A549 (cell line): ENCODE results near the gene CNTNAP2. TPM values are rescaled to one million over a fixed set of nuclear protein-coding genes. Genes with fewer than 3 reads are reported as not detected.

ENCODE experiments used
- ATAC-seq, 2 experiments: fragments of 200-7000 bp in 1 of 2; fragments of >200 bp in 1 of 2; cut with Nextera tagmentation in 1 of 2; cut with Tn5 transposase in 1 of 2; 3 replicates each; pipeline versions ENCODE4 v1.8.0 to v1.9.1; 2018 to 2020; ENCODE audit warnings: mild to moderate bottlenecking in 1 of 2, moderate library complexity in 1 of 2
- CTCF ChIA-PET: fragments of 300-600 bp; sonication (Branson Sonifier 250); formaldehyde crosslinking; extraction: SDS; loops from one replicate; lab custom pipeline; 2021; ENCODE audit warnings: antibody characterized with exemption, inconsistent platforms; lab: Yijun Ruan, JAX
- POLR2A ChIA-PET: fragments of 350-600 bp; formaldehyde crosslinking; extraction: SDS; loops from one replicate; lab custom pipeline; 2021; ENCODE audit warnings: antibody characterized with exemption, inconsistent platforms; lab: Yijun Ruan, JAX
- DNase-seq, 2 experiments: peaks; one replicate each; pipeline versions ENCODE4 v3.0.0 to v3.0.0-alpha.2; 2011 to 2016; ENCODE audit warnings: low read depth in 1 of 2, low spot score in 1 of 2
- FAIRE-seq: peaks from 2 replicates; lab custom pipeline; 2011; peaks lifted over from hg19 to GRCh38; lab: Jason Lieb, UNC
- H3K27ac ChIP-seq, 2 experiments: fragments of >200 bp; sonication (Bioruptor Twin); formaldehyde crosslinking; 3 replicates each; pipeline ENCODE4 v1.5.1; 2016 to 2017
- H3K4me1 ChIP-seq: fragments of >200 bp; sonication (Bioruptor Twin); formaldehyde crosslinking; 3 replicates; pipeline ENCODE4 v1.6.1; 2016
- H3K4me2 ChIP-seq: fragments of >200 bp; sonication (Bioruptor Twin); formaldehyde crosslinking; 3 replicates; pipeline ENCODE4 v1.6.1; 2016
- H3K4me3 ChIP-seq: fragments of >200 bp; sonication (Bioruptor Twin); formaldehyde crosslinking; 3 replicates; pipeline ENCODE4 v1.5.1; 2016
- H3K9me3 ChIP-seq: fragments of >200 bp; sonication (Bioruptor Twin); formaldehyde crosslinking; 3 replicates; pipeline ENCODE4 v1.6.1; 2016
- BCL3 ChIP-seq: fragments of >200 bp; sonication (Bioruptor Twin); formaldehyde crosslinking; IDR thresholded peaks from 3 replicates; pipeline ENCODE4 v1.6.1; 2016
- CBX2 ChIP-seq: fragments of 200-600 bp; sonication (generic); IDR thresholded peaks from 2 replicates; pipeline ENCODE4 v1.6.1; 2016; ENCODE audit warnings: low read depth, mild to moderate bottlenecking, borderline replicate concordance
- CBX8 ChIP-seq: fragments of 200-600 bp; sonication (generic); IDR thresholded peaks from 2 replicates; pipeline ENCODE4 v1.6.1; 2016
- CHD2 ChIP-seq: fragments of 150-350 bp; IDR thresholded peaks from 2 replicates; pipeline ENCODE4 v1.6.1; 2014; ENCODE audit warnings: low read length; ENCODE audit not compliant: partially characterized antibody
- HDAC2 ChIP-seq: fragments of 200-600 bp; sonication (generic); IDR thresholded peaks from 2 replicates; pipeline ENCODE4 v1.6.1; 2016
- HEYL ChIP-seq: fragments of 250-450 bp; sonication (Bioruptor Pico); IDR thresholded peaks from 2 replicates; pipeline ENCODE4 v1.8.0; 2021; ENCODE audit warnings: mild to moderate bottlenecking, moderate library complexity
- JUNB ChIP-seq: fragments of >200 bp; sonication (Bioruptor Twin); formaldehyde crosslinking; IDR thresholded peaks from 2 replicates; pipeline ENCODE4 v1.6.1; 2016
- KDM1A ChIP-seq: fragments of 200-600 bp; sonication (generic); IDR thresholded peaks from 2 replicates; pipeline ENCODE4 v1.6.1; 2016; ENCODE audit warnings: low read depth, mild to moderate bottlenecking
- KDM5A ChIP-seq: fragments of 200-600 bp; sonication (generic); IDR thresholded peaks from 2 replicates; pipeline ENCODE4 v1.6.1; 2016; ENCODE audit warnings: antibody characterized with exemption, mild to moderate bottlenecking
- MAFK ChIP-seq: fragments of 450-650 bp; IDR thresholded peaks from 2 replicates; pipeline ENCODE4 v1.6.1; 2014; ENCODE audit not compliant: partially characterized antibody
- MAZ ChIP-seq: fragments of 150-350 bp; IDR thresholded peaks from 2 replicates; pipeline ENCODE4 v1.6.1; 2014; ENCODE audit warnings: antibody characterized with exemption, low read depth, low read length, borderline replicate concordance
- MYC ChIP-seq: IDR thresholded peaks from 2 replicates; pipeline ENCODE4 v1.6.1; 2012; ENCODE audit warnings: mild to moderate bottlenecking, inconsistent platforms, low read length, improper control_type of control experiment, borderline replicate concordance
- NR3C1 ChIP-seq: fragments of >200 bp; sonication (Bioruptor Twin); formaldehyde crosslinking; IDR thresholded peaks from 3 replicates; pipeline ENCODE4 v1.6.1; 2017
- PBX3 ChIP-seq: IDR thresholded peaks from 2 replicates; pipeline ENCODE4 v1.6.1; 2012
- POLR2AphosphoS2 ChIP-seq: conservative IDR thresholded peaks from 2 replicates; pipeline ENCODE4 v1.6.1; 2012; ENCODE audit warnings: low read length, improper control_type of control experiment, inconsistent platforms
- RAD21 ChIP-seq, 2 experiments: fragments of >200 bp in 1 of 2; sonication (Bioruptor Twin) in 1 of 2; formaldehyde crosslinking in 1 of 2; IDR thresholded peaks in 1 of 2; conservative IDR thresholded peaks in 1 of 2; 2 replicates in 1 of 2; 3 replicates in 1 of 2; pipeline ENCODE4 v1.6.1; 2012 to 2018; ENCODE audit warnings: inconsistent platforms in 1 of 2
- RCOR1 ChIP-seq: fragments of 150-350 bp; IDR thresholded peaks from 2 replicates; pipeline ENCODE4 v1.6.1; 2014; ENCODE audit warnings: antibody characterized with exemption, low read length, low read depth
- RNF2 ChIP-seq: fragments of 200-600 bp; sonication (generic); IDR thresholded peaks from 2 replicates; pipeline ENCODE4 v1.6.1; 2016; ENCODE audit warnings: low read depth, mild to moderate bottlenecking, antibody characterized with exemption, moderate library complexity, borderline replicate concordance
- WGBS: methylation state at CpG from one replicate; pipeline ENCODE4 v1.1.6; 2017; ENCODE audit errors: missing lambda C conversion rate; 5-methylcytosine and 5-hydroxymethylcytosine counted together
- polyA plus RNA-seq, 4 experiments: library from polyadenylated mRNA; depleted of rRNA in 3 of 4; stranded (reverse); fragments of >200 nt; fragmentation: RNase III in 1 of 4; extraction: RNeasy Plus Mini Kit Qiagen cat#74134 plus additional on column Dnase treatment in 1 of 4; gene quantifications; 2 replicates in 3 of 4; 3 replicates in 1 of 4; pipeline ENCODE4 v1.2.3, GENCODE V29; 2011 to 2017
- TF ChIP-seq, protein P1 (sequence below): fragments of >200 bp; sonication (Bioruptor Twin); formaldehyde crosslinking; IDR thresholded peaks from 3 replicates; pipeline ENCODE4 v1.5.1; 2016
- TF ChIP-seq, protein P2 (sequence below): IDR thresholded peaks from 2 replicates; pipeline ENCODE4 v1.6.1; 2012; ENCODE audit warnings: low read depth, borderline replicate concordance

Gene CNTNAP2
- polyA plus RNA-seq, 2 of the 4 experiments (the other 2 are of a cell fraction) = 0.05 to 0.13 TPM

DNA sequence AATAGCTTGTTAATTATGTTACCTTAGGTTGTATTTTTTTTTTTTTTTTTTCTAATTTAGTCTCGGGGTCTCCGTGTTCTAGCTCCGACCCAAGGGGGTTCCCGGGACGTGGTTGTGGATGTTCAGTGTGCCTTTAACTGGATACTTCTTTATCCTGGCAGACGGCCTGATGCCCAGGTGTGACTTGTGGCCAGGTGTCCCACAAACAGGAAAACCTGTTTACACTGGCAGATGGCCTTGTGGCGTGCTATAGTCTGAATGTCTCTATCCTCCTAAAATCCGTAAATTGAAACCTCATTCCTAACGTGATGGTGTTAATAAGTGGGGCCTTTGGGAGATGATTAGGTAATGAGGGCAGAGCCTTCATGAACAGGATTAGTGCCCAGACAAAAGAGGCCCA lies 1927.6 kb downstream of the CNTNAP2 start:
- H3K4me3 ChIP-seq = no peak overlapping the region
- H3K9me3 ChIP-seq = no peaks in the 10 kb centered on the region
- ChIA-PET POLR2A (no interaction called here), CTCF (interaction anchor here (0.6 to 0.7 kb wide), 3 partner anchors 17 to 1212 kb away, joined by 3 to 5 read pairs (median 4); no protein-coding TSS in a partner anchor)
- FAIRE-seq (no peak), ATAC-seq (no peak), DNase-seq (no peak)
- H3K27ac ChIP-seq = no peak overlapping the region
- no peak overlapping the region for H3K4me2 ChIP-seq
- WGBS = 66% methylated on average over 9 of the region's 9 CpGs
- H3K4me1 ChIP-seq = no peaks in the 10 kb centered on the region
- TF ChIP-seq KDM5A (no peak), HDAC2 (no peak), MAFK (no peak), HEYL (CRISPR knock-in tag) (no peak), PBX3 (no peak), RNF2 (no peak), CBX2 (no peak), JUNB (no peak), KDM1A (no peak), POLR2AphosphoS2 (no peak), MYC (no peak), CBX8 (no peak), NR3C1 (no peak), CHD2 (no peak), BCL3 (no peak)
- TF ChIP-seq, protein P1, sequence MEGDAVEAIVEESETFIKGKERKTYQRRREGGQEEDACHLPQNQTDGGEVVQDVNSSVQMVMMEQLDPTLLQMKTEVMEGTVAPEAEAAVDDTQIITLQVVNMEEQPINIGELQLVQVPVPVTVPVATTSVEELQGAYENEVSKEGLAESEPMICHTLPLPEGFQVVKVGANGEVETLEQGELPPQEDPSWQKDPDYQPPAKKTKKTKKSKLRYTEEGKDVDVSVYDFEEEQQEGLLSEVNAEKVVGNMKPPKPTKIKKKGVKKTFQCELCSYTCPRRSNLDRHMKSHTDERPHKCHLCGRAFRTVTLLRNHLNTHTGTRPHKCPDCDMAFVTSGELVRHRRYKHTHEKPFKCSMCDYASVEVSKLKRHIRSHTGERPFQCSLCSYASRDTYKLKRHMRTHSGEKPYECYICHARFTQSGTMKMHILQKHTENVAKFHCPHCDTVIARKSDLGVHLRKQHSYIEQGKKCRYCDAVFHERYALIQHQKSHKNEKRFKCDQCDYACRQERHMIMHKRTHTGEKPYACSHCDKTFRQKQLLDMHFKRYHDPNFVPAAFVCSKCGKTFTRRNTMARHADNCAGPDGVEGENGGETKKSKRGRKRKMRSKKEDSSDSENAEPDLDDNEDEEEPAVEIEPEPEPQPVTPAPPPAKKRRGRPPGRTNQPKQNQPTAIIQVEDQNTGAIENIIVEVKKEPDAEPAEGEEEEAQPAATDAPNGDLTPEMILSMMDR = no peak
- TF ChIP-seq, protein P2, sequence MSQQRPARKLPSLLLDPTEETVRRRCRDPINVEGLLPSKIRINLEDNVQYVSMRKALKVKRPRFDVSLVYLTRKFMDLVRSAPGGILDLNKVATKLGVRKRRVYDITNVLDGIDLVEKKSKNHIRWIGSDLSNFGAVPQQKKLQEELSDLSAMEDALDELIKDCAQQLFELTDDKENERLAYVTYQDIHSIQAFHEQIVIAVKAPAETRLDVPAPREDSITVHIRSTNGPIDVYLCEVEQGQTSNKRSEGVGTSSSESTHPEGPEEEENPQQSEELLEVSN = no peak

- Histone ChIP-seq H3K4me1 (no peaks in the 10 kb centered on the region), H3K4me3 (no peak overlapping the region), H3K9me3 (no peaks in the 10 kb centered on the region), H3K27ac (no peak overlapping the region), H3K4me2 (no peak overlapping the region)
- POLR2A ChIA-PET = no interaction called here
- TF ChIP-seq MAZ = no peak
- no peak for TF ChIP-seq RAD21 (conservative IDR thresholded peaks at IDR 0.05 in 1 of 2, IDR thresholded peaks at IDR 0.05 in 1 of 2)
- no peak for TF ChIP-seq PBX3
- TF ChIP-seq, protein P1 = no peak
- TF ChIP-seq HEYL (CRISPR knock-in tag) = no peak
- TF ChIP-seq RCOR1 = no peak
- WGBS = 35% methylated on average over 6 of the region's 6 CpGs
- CTCF ChIA-PET = no interaction called here
- FAIRE-seq (no peak), ATAC-seq (no peak), DNase-seq (no peak)
These were observed 1928.9 kb downstream of the CNTNAP2 start for GRCh38 chr7:148045521-148045920.
